Measurements from ENCODE around the gene ABCA1. TPM values are rescaled to one million over a fixed set of nuclear protein-coding genes. Genes with fewer than 3 reads are reported as not detected.

Gene ABCA1
- total and polyA plus RNA-seq, 2 donors (not counting 1 experiment from before 2014, with no cell fraction given): 11.5 to 60.4 TPM

DNA sequence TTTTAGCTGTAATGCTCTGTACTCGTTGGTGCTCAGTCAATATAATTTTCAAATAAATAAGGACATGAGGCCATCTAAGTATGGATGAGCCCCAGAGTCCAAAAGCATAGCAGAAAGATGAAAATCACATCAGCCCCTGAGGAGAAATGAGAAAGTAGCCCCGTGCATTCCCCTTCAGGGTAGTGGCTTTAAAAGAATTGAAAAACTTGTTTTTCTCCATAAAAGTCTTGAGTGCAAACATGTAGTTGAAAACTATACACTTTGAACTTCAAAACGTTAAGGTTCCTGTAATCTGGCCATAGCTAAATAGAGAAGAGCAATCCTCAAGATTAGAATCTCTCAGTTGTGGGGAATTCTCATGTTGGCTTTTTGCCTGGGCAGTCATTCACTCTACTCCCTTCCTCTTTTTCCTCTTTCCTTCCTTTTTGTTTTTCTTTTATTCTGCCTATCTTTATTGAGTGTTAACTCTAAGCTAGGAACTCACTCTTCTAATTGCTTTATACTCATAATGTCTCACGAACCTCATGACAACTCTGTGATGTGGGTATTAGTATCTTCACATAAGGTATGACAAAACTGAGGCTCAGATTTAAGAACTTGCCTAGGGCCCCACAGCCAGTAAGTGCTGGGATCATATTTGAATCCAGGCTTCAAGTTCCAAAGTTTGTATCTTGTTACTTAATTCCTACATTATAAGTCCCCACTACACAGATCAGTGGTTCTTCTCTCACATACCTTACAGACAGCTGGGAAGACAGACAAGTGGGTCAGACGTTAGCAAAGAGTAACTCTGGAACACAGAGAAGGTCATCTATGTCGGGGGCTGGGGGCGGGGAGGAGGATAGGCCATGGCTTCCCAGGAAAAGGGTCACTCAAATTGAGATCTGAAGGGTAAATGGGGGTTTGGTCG, 46.4 kb upstream of the ABCA1 start:
- H4K20me1 ChIP-seq (ENCODE audit: control insufficient read depth, extremely low read depth, insufficient read depth, low read length): no peaks in the 10 kb centered on the region
- no peaks in the 10 kb centered on the region for H3K36me3 ChIP-seq (ENCODE audit: control insufficient read depth, insufficient read depth, low read length)
- H3K4me1 ChIP-seq (ENCODE audit: control insufficient read depth, extremely low read depth, insufficient read depth, low read length): no peaks in the 10 kb centered on the region
- H3K9ac ChIP-seq (ENCODE audit: insufficient read depth, low read length): no peak overlapping the region
- H2AFZ ChIP-seq (ENCODE audit: low read length): no peak overlapping the region
- no peaks in the 10 kb centered on the region for H3K9me3 ChIP-seq (ENCODE audit: control insufficient read depth, insufficient read depth, low read depth, low read length)
- no peak for TF ChIP-seq EZH2 (IDR thresholded peaks at IDR 0.05; ENCODE audit: low read length, missing control alignments)
- no peak for TF ChIP-seq CTCF (conservative IDR thresholded peaks at IDR 0.05 in 1 of 2, IDR thresholded peaks at IDR 0.05 in 1 of 2; ENCODE audit: low read depth in 1 of 2, low read length in 2 of 2)
- no peak overlapping the region for H3K4me2 ChIP-seq (ENCODE audit: extremely low read depth, insufficient read depth, low read length)
- DNase-seq (ENCODE audit: low read depth in 2 of 2): no peak
- H3K27ac ChIP-seq (ENCODE audit: insufficient read depth, low read length): no peak overlapping the region
- no peaks in the 10 kb centered on the region for H3K27me3 ChIP-seq (ENCODE audit: control insufficient read depth, insufficient read depth, low read length)
- no peak overlapping the region for H3K4me3 ChIP-seq (replicated peaks in 1 of 4; ENCODE audit: control extremely low read depth in 1 of 4, insufficient read depth in 1 of 4, low read depth in 3 of 4, low read length in 4 of 4)
- no peaks in the 10 kb centered on the region for H3K79me2 ChIP-seq (ENCODE audit: control insufficient read depth, insufficient read depth, low read length)

DNA sequence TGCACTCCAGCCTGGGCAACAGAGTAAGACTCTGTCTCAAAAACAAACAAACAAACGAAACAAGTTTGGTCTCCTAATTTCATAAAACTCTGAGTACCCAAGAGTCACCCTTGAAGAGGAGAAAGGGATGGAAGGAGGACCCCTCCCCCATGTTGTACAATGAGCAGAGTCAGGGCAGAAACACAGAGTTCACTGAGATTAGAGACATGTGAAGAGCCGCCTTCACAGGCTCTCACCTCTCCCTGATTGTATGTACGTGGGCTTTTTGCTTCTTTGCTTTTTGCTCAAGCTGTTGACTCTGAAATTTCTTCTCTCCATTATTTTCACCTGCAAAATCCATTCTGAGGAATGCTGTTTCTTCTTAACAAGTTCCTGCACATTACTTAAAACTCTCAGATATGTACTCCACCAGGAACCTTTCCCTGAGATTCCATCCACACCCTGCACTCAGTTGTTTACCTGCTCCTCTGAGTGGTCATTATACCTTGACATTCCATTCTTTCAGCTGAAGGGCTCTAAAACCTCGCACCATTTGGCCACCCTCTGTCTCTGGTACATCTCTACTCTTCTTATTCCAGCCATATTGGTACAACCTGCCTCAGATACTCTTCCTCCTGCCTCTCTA, 44.4 kb upstream of the ABCA1 start:
- no peak overlapping the region for H3K4me3 ChIP-seq (replicated peaks in 1 of 4; ENCODE audit: control extremely low read depth in 1 of 4, insufficient read depth in 1 of 4, low read depth in 3 of 4, low read length in 4 of 4)
- no peak for TF ChIP-seq EZH2 (IDR thresholded peaks at IDR 0.05; ENCODE audit: low read length, missing control alignments)
- no peak for TF ChIP-seq CTCF (conservative IDR thresholded peaks at IDR 0.05 in 1 of 2, IDR thresholded peaks at IDR 0.05 in 1 of 2; ENCODE audit: low read depth in 1 of 2, low read length in 2 of 2)
- H3K27me3 ChIP-seq (ENCODE audit: control insufficient read depth, insufficient read depth, low read length): no peaks in the 10 kb centered on the region
- no peaks in the 10 kb centered on the region for H3K9me3 ChIP-seq (ENCODE audit: control insufficient read depth, insufficient read depth, low read depth, low read length)
- no peak for DNase-seq (ENCODE audit: low read depth in 2 of 2)
- no peaks in the 10 kb centered on the region for H3K4me1 ChIP-seq (ENCODE audit: control insufficient read depth, extremely low read depth, insufficient read depth, low read length)
- H3K9ac ChIP-seq (ENCODE audit: insufficient read depth, low read length): no peak overlapping the region
- H3K36me3 ChIP-seq (ENCODE audit: control insufficient read depth, insufficient read depth, low read length): no peaks in the 10 kb centered on the region
- no peaks in the 10 kb centered on the region for H4K20me1 ChIP-seq (ENCODE audit: control insufficient read depth, extremely low read depth, insufficient read depth, low read length)
- no peak overlapping the region for H3K4me2 ChIP-seq (ENCODE audit: extremely low read depth, insufficient read depth, low read length)
- no peak overlapping the region for H2AFZ ChIP-seq (ENCODE audit: low read length)
- H3K79me2 ChIP-seq (ENCODE audit: control insufficient read depth, insufficient read depth, low read length): no peaks in the 10 kb centered on the region
- no peak overlapping the region for H3K27ac ChIP-seq (ENCODE audit: insufficient read depth, low read length)

DNA sequence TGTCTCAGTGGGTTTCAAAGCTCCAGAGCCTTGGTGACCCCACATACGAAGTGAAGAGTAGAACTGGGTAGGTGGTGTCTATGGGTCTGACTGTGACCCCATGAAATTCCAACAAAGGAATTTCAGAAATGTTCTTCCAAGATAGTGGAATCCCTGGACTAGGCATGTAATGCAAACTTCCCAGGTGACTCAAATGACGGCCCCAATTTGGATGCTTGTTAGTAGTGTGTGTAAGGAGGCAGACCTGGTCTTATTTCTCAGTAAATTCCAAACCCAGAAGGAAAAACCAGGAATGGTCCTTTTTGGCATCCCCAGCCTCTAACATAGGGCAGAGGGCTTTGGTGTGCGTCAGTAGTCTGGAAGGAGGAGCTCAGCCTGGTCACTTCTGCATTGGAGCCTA, 43.6 kb upstream of the ABCA1 start:
- Histone ChIP-seq H3K27me3 (ENCODE audit: control insufficient read depth, insufficient read depth, low read length) (no peaks in the 10 kb centered on the region), H3K4me2 (ENCODE audit: extremely low read depth, insufficient read depth, low read length) (no peak overlapping the region), H3K36me3 (ENCODE audit: control insufficient read depth, insufficient read depth, low read length) (no peaks in the 10 kb centered on the region), H2AFZ (ENCODE audit: low read length) (no peak overlapping the region), H3K4me3 (replicated peaks in 1 of 4; ENCODE audit: control extremely low read depth in 1 of 4, insufficient read depth in 1 of 4, low read depth in 3 of 4, low read length in 4 of 4) (no peak overlapping the region), H3K79me2 (ENCODE audit: control insufficient read depth, insufficient read depth, low read length) (no peaks in the 10 kb centered on the region), H3K9me3 (ENCODE audit: control insufficient read depth, insufficient read depth, low read depth, low read length) (no peaks in the 10 kb centered on the region), H3K4me1 (ENCODE audit: control insufficient read depth, extremely low read depth, insufficient read depth, low read length) (no peaks in the 10 kb centered on the region), H3K9ac (ENCODE audit: insufficient read depth, low read length) (no peak overlapping the region), H3K27ac (ENCODE audit: insufficient read depth, low read length) (no peak overlapping the region), H4K20me1 (ENCODE audit: control insufficient read depth, extremely low read depth, insufficient read depth, low read length) (no peaks in the 10 kb centered on the region)
- peak in 1 of 2 donors; percentile 30 for DNase-seq (ENCODE audit: low read depth in 2 of 2)
- TF ChIP-seq CTCF (conservative IDR thresholded peaks at IDR 0.05 in 1 of 2, IDR thresholded peaks at IDR 0.05 in 1 of 2; ENCODE audit: low read depth in 1 of 2, low read length in 2 of 2) (no peak), EZH2 (IDR thresholded peaks at IDR 0.05; ENCODE audit: low read length, missing control alignments) (no peak)

Measured in fibroblast of lung (primary cell).